ENCODE measurements around the gene TICRR.

The TICRR gene

GRCh38 chr15:89656116-89656815 lies 81.0 kb downstream of the TICRR start:
- DNase-seq = no peak

GRCh38 chr15:89657686-89658200 lies 82.5 kb downstream of the TICRR start:
- DNase-seq = no peak

- DNase-seq = no peak
Observed at GRCh38 chr15:89659295-89659694, 84.0 kb downstream of the TICRR start.

DNA sequence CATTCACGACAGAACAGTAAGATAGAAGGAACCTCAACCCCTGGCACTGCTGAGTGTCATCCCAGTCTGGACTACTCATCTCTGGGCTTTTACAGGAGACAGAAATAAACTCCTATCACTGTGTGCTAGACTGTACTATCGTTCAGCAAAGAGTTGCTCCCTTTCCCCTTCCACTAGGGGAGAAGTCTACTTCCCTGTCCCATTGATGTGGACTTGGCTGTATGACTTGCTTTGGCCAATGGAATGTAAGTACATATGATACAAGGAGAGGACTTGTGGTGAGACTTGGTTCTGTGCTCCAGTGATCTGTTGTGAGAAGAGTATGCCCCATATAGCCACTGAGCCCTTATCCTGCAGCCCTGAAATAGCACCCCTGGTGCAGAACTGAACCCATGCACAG lies 85.3 kb downstream of the TICRR start:
- no peak for DNase-seq

GRCh38 chr15:89662893-89663626 lies 87.8 kb downstream of the TICRR start:
- peak; percentile 46 for DNase-seq

DNA sequence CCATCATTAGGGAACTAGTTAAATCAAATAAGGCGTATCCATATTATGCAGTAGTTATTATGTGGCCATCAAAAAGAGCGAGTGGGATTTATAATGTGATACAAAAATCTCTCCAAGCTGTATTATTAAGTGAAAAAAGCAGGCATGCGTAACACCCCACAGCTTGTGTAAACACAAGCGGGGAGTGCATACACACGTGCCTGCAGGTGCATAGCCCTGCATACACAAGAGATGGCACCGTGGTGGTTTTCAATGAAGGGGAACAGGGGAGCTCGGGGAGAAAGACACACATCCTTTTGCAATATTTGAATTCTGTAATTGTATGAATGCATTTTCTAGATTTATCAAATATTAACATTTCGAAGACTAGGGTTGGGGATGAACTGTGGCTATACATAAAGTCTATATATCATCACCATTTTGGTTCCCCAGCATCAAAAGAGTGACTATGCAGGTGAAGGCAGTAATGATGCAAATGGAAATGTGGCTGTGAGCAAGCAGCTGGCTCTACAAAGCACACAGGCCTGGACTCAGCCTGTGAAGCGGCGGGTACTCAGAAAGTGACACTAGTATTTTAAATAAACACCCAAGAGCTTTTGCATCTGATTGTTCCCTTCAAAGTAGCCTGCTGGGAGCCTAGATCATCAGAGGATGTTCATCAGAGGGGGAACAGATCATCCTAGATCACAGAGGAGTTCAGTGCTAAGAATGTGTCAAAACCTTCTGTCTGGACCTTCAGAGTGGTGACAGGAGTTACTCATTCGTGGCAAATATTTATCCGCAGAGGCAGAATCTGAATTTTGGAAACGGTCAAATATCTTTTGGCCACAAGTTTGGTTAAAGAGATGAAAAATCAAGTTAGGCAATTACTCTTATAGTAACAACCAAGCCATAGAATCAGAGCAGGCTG lies 89.4 kb downstream of the TICRR start:
- DNase-seq = no peak

GRCh38 chr15:89665449-89666181 lies 90.3 kb downstream of the TICRR start:
- no peak for DNase-seq

GRCh38 chr15:89666184-89666857 lies 91.1 kb downstream of the TICRR start:
- DNase-seq = no peak

DNA sequence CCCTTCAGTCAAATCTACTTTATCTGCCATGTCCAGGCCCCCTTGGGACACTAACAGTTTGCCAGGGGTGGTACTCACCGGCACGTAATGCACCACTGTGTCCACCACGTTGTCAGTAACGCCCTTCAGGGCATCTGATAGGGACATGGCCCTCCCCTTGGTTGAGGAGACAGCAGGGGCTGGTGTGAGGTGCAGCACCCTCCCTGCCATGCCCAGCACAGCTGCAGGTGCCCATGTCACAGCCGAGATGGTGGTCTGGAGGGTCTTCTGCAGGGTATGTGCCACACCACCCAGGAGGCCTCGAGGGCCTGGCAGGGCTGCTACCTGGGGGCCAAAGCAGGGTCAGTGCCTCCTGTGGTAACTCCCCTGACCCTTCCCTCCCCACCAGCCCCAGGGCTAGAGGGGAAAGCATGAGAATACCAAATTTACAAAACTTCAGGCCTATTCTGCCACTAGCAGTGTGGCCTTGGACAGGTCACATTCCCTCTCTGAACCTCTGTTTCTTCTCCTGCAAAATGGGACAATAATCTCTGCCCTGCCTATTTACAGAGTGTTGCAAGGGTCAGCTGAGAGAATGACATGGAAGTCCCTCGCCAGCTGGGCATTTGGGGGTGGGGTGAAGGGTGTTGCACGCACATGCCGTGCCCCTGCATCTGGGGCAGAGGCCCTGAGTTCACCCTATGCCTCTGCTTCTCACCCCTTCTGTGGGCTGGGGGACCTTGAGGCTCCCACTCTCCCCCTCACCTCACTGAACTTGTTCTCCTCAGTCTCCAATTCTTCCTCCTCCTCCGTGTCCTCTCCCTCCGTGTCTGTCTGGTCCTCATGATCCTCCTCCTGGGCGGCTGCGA lies 91.8 kb downstream of the TICRR start:
- DNase-seq = no peak

DNA sequence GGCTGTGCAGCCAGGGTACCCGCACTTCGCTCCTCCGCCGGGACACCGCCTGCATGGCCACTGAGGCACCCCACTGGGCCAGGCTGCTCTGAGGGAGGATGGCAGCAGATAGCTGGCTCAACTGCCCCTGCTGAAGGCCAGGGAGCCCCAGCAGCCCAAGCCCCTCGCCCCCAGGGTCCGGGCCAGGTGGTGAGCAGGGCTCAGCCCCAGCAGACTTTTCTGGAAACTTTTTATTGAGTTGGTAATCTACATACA lies 92.4 kb downstream of the TICRR start:
- DNase-seq = no peak

DNA sequence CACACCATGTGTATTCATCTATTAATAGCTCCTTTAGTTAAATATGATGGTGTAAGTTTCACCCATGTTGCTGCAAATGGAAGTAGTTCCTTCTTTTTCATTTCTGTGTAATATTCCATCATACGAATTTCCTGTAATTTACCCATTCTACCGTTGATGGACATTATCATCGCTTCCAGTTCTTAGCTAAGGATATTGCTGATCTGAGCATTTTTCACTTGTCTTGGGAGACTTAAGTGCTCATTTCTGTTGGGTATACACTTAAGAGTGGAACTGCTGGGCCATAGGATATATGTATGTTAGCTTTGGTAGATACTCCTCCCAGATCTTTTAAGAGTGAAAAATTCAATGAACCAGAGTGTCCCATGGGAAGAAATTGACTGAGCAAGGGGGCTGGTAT lies 92.9 kb downstream of the TICRR start:
- DNase-seq = no peak

DNA sequence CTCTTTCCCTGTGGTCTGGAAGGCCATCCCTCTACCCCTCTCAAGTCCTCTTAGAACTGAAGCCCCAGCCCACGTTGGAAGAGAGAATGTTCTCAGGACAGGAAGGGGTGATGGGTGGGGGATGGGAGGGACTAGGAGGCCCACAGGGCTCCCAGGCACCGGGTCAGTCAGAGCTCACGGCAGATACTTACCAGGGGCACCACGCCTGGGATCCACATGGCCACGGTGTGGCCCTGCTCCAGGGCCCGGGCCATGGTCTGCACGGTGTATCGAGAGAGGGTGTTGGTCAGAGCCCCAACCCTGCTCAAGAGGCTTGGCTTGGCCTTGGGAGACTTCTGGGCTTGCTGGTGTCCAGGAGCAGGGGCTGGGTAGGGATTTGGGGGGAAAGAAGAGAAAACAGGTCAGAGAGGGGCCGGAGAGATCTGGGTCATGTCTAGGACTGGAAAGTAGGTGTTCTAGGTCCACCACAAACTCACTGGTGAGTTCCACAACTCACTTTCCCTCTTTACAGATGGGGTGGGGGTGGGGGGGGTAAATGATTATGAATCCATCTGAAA lies 94.1 kb downstream of the TICRR start:
- no peak for DNase-seq

DNA sequence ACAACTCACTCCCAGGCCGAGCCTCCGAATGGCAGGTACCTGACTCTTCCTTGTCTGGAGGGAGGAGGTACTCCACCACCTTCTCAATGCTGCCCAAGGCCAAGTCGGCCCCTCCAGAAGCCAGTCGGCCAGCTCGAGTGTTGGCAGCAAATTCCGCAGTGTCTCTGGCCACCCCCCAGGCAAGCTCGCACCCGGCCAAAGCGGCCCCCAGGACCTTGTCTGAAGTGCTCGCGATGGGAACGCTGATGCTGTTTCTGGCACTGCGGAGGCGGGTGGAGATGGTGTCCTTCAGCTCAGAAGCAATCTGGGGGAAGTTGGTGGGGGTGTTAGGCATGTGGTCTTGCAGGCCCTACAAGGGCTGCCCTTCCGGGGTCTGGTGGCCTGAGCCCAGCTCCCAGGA lies 94.7 kb downstream of the TICRR start:
- DNase-seq = no peak

DNA sequence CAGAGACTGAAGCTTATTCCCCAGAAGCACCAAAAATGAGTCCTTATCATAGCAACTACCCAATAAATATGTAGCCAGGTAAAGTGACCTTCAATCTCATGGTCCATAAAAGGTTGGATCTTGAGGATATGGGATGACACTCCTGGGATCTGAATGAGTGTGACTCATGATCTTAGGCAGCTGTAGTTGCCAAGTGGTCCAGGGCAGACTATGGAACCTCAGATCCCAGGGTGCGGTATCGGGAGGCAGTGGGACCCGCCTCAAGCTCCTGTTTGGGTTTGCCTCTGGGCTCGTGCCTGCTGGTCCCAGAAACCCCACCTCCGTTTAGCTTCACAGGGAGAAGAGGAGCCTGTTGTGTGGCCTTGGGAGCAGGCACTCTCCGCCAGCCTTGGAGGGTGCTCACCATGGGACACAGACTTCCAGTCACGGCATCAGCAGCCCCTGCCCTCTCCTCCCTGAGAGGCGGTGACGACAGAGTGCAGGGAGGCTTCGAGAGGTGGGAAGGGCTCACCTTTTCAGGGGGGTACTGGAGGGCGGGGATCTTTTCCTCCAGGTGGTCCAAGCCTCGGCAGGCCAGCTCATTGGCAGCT lies 95.8 kb downstream of the TICRR start:
- DNase-seq = no peak

DNA sequence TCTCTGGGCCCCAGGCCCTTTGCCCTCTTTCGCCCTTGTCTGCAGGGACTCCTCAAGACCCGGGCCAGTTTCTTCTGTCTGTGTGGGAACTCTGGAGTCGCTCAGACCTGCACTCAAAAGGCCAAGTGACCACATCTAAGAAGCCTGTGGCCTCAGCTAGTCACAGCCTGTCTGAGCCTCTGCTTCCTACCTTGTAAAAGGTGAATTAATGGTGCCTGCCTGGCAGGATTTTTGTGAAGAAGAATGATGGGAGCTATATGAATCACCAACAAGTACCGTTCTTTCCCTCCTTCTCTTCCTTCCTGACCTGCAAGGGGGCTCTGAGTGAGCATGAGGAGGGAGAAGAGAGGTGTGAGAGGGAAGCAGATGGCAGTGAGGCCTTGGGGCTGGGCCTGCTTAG lies 96.4 kb downstream of the TICRR start:
- no peak for DNase-seq

GRCh38 chr15:89672221-89673164 lies 97.2 kb downstream of the TICRR start:
- no peak for DNase-seq

GRCh38 chr15:89673165-89673512 lies 97.9 kb downstream of the TICRR start:
- no peak for DNase-seq

DNA sequence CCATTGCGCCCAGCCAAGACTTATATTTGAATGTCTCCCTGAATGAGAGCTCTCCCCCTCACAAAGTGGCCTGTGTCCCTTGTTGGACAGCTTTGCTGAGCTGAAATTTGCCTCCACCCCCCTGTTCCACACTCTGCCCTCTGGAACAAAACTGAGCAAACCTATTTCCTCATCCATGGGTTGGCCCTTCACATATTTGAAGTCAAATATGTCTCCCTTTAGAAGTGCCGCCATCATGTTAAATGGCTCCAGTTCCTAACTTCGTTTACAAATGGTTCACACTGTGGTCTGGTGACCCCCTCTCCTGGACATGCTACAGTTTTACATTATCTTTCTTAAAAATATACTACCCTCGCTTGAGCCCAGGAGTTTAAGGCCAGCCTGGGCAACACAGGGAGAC lies 99.3 kb downstream of the TICRR start:
- DNase-seq = no peak

DNA sequence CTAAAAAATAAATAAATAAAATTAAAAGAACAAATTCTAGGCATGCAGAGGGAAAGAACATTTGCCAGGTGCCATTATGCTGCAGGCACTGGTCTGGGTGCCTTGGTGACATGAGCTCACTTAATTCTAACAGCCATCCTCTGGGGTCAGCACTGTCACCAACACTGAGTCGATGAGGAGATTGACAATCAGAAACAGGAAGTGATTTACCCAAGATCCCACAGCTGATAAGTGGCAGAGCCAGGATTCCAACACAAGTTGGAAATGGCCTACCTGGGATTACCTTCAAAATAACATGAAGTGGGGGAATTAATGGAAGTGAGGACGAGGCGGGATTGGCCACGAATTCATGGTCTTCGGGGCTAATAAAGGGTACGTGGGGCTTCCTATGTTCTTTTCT lies 100.3 kb downstream of the TICRR start:
- no peak for DNase-seq

DNA sequence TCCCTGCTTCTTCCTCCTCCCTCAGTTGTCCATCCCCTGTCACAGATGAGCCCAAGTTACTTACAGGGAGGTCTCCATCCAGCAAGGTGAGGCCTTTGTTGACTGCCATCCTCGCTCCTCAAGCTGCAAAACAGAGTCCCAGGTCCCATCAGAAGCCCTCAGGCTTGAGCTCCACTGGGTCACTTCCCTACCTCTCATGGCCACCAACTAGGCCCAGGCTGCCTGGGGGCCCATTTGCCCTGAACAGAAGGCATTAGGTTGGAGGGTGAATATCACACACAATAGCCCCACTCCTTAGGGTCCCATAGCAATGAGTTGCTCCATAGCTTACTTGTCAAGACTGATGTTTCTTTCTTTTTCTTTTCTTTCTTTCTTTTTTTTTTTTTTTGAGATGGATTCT lies 102.1 kb downstream of the TICRR start:
- DNase-seq = no peak

All from GOT3 (cell line).